SK-N-MC (cell line): ENCODE results near the gene FANK1.
"Not testable (repeated sequence)": the region's sequence is repeated elsewhere in the genome, so short reads cannot be mapped to it uniquely, and the experiment has no call there.

Experiments
- DNase-seq: peaks from one replicate; pipeline ENCODE4 v3.0.0-alpha.2; 2011; ENCODE audit warnings: low read depth, low spot score
- H3K27ac ChIP-seq: fragments of 200-600 bp; sonication (generic); 2 replicates; pipeline ENCODE4 v1.5.1; 2016; ENCODE audit warnings: mixed run types
- H3K36me3 ChIP-seq: fragments of 200-600 bp; sonication (generic); 2 replicates; pipeline ENCODE4 v1.6.1; 2017; ENCODE audit warnings: antibody characterized with exemption, low read length, mixed read lengths; ENCODE audit not compliant: insufficient read depth
- H3K4me3 ChIP-seq: fragments of 200-600 bp; sonication (generic); 2 replicates; pipeline ENCODE4 v1.5.1; 2016
- H3K9ac ChIP-seq: fragments of 200-600 bp; sonication (generic); 2 replicates; pipeline ENCODE4 v1.8.0; 2017; ENCODE audit warnings: mixed run types, mixed read lengths; ENCODE audit not compliant: insufficient read length
- H3K9me3 ChIP-seq: fragments of 200-600 bp; sonication (generic); 2 replicates; pipeline ENCODE4 v1.6.1; 2017; ENCODE audit warnings: low read depth, mild to moderate bottlenecking, antibody characterized with exemption, low read length, moderate library complexity, mixed read lengths
- EZH2 ChIP-seq: fragments of 200-600 bp; sonication (generic); IDR thresholded peaks from one replicate; pipeline ENCODE4 v1.6.1; 2017; ENCODE audit warnings: antibody characterized with exemption
- FOXP2 ChIP-seq: optimal IDR thresholded peaks from 2 replicates; pipeline ENCODE3; 2011; ENCODE audit warnings: mild to moderate bottlenecking, moderate library complexity; ENCODE audit not compliant: insufficient read depth; ENCODE audit errors: extremely low read length, control extremely low read depth
- POLR2AphosphoS5 ChIP-seq: IDR thresholded peaks from 2 replicates; pipeline ENCODE4 v1.6.1; 2012; ENCODE audit warnings: mild to moderate bottlenecking, low read depth, low read length, borderline replicate concordance

Gene FANK1

GRCh38 chr10:125955766-125956165, 59.4 kb downstream of the FANK1 start:
- no peak overlapping the region for H3K27ac ChIP-seq
- H3K4me3 ChIP-seq = no peak overlapping the region
- TF ChIP-seq FOXP2 (no peak), EZH2 (no peak)
- H3K36me3 ChIP-seq = no peaks in the 10 kb centered on the region
- no peaks in the 10 kb centered on the region for H3K9me3 ChIP-seq
- H3K9ac ChIP-seq = no peak overlapping the region
- no peak for DNase-seq

- no peak overlapping the region for H3K9ac ChIP-seq
- no peak for TF ChIP-seq FOXP2
- no peak for TF ChIP-seq POLR2AphosphoS5
- TF ChIP-seq EZH2 = no peak
- H3K27ac ChIP-seq = no peak overlapping the region
- H3K4me3 ChIP-seq = no peak overlapping the region
- no peaks in the 10 kb centered on the region for H3K9me3 ChIP-seq
- no peak for DNase-seq
- no peaks in the 10 kb centered on the region for H3K36me3 ChIP-seq
Observed at GRCh38 chr10:125961743-125962142, 65.4 kb downstream of the FANK1 start.

GRCh38 chr10:125962200-125962599, 65.8 kb downstream of the FANK1 start:
- Histone ChIP-seq H3K36me3 (no peaks in the 10 kb centered on the region), H3K4me3 (no peak overlapping the region), H3K27ac (no peak overlapping the region), H3K9me3 (no peaks in the 10 kb centered on the region), H3K9ac (no peak overlapping the region)
- no peak for DNase-seq
- TF ChIP-seq FOXP2 (no peak), EZH2 (no peak), POLR2AphosphoS5 (no peak)

GRCh38 chr10:125964558-125964957, 68.2 kb downstream of the FANK1 start:
- no peaks in the 10 kb centered on the region for H3K9me3 ChIP-seq
- no peak for DNase-seq
- H3K36me3 ChIP-seq = no peaks in the 10 kb centered on the region
- no peak overlapping the region for H3K9ac ChIP-seq
- H3K27ac ChIP-seq = no peak overlapping the region
- H3K4me3 ChIP-seq = no peak overlapping the region
- no peak for TF ChIP-seq EZH2
- no peak for TF ChIP-seq FOXP2
- no peak for TF ChIP-seq POLR2AphosphoS5

- no peak for DNase-seq
- Histone ChIP-seq H3K4me3 (no peak overlapping the region), H3K27ac (no peak overlapping the region), H3K9ac (no peak overlapping the region), H3K9me3 (no peaks in the 10 kb centered on the region), H3K36me3 (no peaks in the 10 kb centered on the region)
- TF ChIP-seq EZH2 (no peak), FOXP2 (no peak), POLR2AphosphoS5 (no peak)
Observed at GRCh38 chr10:125967533-125967932, 71.2 kb downstream of the FANK1 start.

- DNase-seq, H3K9me3 ChIP-seq, H3K27ac ChIP-seq, H3K4me3 ChIP-seq, H3K9ac ChIP-seq, H3K36me3 ChIP-seq: not testable (repeated sequence)
Observed at GRCh38 chr10:125970077-125970630, 73.8 kb downstream of the FANK1 start.

- TF ChIP-seq FOXP2 (no peak), POLR2AphosphoS5 (no peak)
- Histone ChIP-seq H3K36me3 (no peaks in the 10 kb centered on the region), H3K9ac (no peak overlapping the region), H3K9me3 (no peaks in the 10 kb centered on the region), H3K27ac (no peak overlapping the region), H3K4me3 (no peak overlapping the region)
- DNase-seq = no peak
Observed at GRCh38 chr10:125976960-125977605, 80.7 kb downstream of the FANK1 start.

GRCh38 chr10:125979976-125980375, 83.6 kb downstream of the FANK1 start:
- Histone ChIP-seq H3K9ac (no peak overlapping the region), H3K36me3 (no peaks in the 10 kb centered on the region), H3K4me3 (no peak overlapping the region), H3K27ac (no peak overlapping the region), H3K9me3 (no peaks in the 10 kb centered on the region)
- no peak for DNase-seq
- TF ChIP-seq POLR2AphosphoS5 = no peak
- no peak for TF ChIP-seq FOXP2
- TF ChIP-seq EZH2 = no peak

- Histone ChIP-seq H3K4me3 (no peak overlapping the region), H3K9ac (no peak overlapping the region), H3K27ac (no peak overlapping the region), H3K9me3 (no peaks in the 10 kb centered on the region), H3K36me3 (no peaks in the 10 kb centered on the region)
- no peak for DNase-seq
- TF ChIP-seq POLR2AphosphoS5 (no peak), EZH2 (no peak), FOXP2 (no peak)
Observed at GRCh38 chr10:125980521-125981035, 84.2 kb downstream of the FANK1 start.
